CD4-positive, CD25-positive, alpha-beta regulatory T cell (primary cell): ENCODE measurements around the gene FXYD4. TPM values are rescaled to one million over a fixed set of nuclear protein-coding genes. Genes with fewer than 3 reads are reported as not detected.
A peak's percentile ranks its signal among the peaks of the same experiment; 100 is the strongest.
"Not testable (repeated sequence)": the region's sequence is repeated elsewhere in the genome, so short reads cannot be mapped to it uniquely, and the experiment has no call there.

Source experiments
- ATAC-seq, 2 donors: fragments of 150-1000 bp; cut with Tn5 transposase; one replicate each; pipeline ENCODE4 v1.10.0; 2021; ENCODE audit warnings: low read depth in 2 of 2, moderate number of reproducible peaks in 2 of 2, moderate library complexity in 1 of 2
- DNase-seq, 3 donors: peaks; one replicate each; pipeline versions ENCODE4 v3.0.0 to v3.0.0-alpha.2; 2012 to 2022; ENCODE audit warnings: mixed read lengths in 1 of 3
- H3K27ac ChIP-seq: one replicate; pipeline ENCODE4 v1.7.0; 2013; ENCODE audit warnings: mild to moderate bottlenecking, low read length; ENCODE audit not compliant: insufficient read depth, poor library complexity, severe bottlenecking
- H3K27me3 ChIP-seq: one replicate; pipeline ENCODE4 v1.7.0; 2013; ENCODE audit warnings: low read length; ENCODE audit not compliant: control insufficient read depth, insufficient read depth
- H3K36me3 ChIP-seq: one replicate; pipeline ENCODE4 v1.7.0; 2013; ENCODE audit warnings: mild to moderate bottlenecking, low read length, moderate library complexity; ENCODE audit not compliant: control insufficient read depth, insufficient read depth
- H3K4me1 ChIP-seq: 2 replicates; pipeline ENCODE4 v1.7.0; 2013; ENCODE audit warnings: mild to moderate bottlenecking, low read length; ENCODE audit not compliant: insufficient read depth, control insufficient read depth, poor library complexity, severe bottlenecking
- H3K4me3 ChIP-seq: one replicate; pipeline ENCODE4 v1.7.0; 2013; ENCODE audit warnings: low read depth, mild to moderate bottlenecking, low read length, moderate library complexity
- H3K9me3 ChIP-seq, 2 experiments: 1 replicate in 1 of 2; 2 replicates in 1 of 2; pipeline ENCODE4 v1.7.0; 2013; ENCODE audit warnings: low read length in 2 of 2, mild to moderate bottlenecking in 1 of 2, moderate library complexity in 1 of 2; ENCODE audit not compliant: control insufficient read depth in 2 of 2
- H3K27ac Mint-ChIP-seq, 3 donors: one replicate each; pipeline ENCODE4 v1.8.0; 2020 to 2022; ENCODE audit warnings: mild to moderate bottlenecking in 3 of 3, mixed read lengths in 3 of 3, moderate library complexity in 2 of 3
- H3K27me3 Mint-ChIP-seq: one replicate; pipeline ENCODE4 v1.8.0; 2022; ENCODE audit warnings: mild to moderate bottlenecking, mixed read lengths
- H3K36me3 Mint-ChIP-seq: one replicate; pipeline ENCODE4 v1.8.0; 2020; ENCODE audit warnings: mixed read lengths
- H3K4me1 Mint-ChIP-seq, 4 donors: one replicate each; pipeline ENCODE4 v1.8.0; 2020 to 2022; ENCODE audit warnings: mixed read lengths in 4 of 4, mild to moderate bottlenecking in 1 of 4
- H3K4me3 Mint-ChIP-seq, 4 donors: one replicate each; pipeline ENCODE4 v1.8.0; 2020 to 2022; ENCODE audit warnings: mild to moderate bottlenecking in 4 of 4, mixed read lengths in 4 of 4, moderate library complexity in 3 of 4
- H3K9me3 Mint-ChIP-seq, 7 donors: one replicate each; pipeline ENCODE4 v1.8.0; 2020 to 2022; ENCODE audit warnings: mixed read lengths in 7 of 7, mild to moderate bottlenecking in 3 of 7, moderate library complexity in 2 of 7
- polyA plus RNA-seq, 4 donors: library from polyadenylated mRNA; unstranded; fragments of 300-500 nt; fragmentation: Illumina TruSeq; gene quantifications; one replicate each; pipeline ENCODE4 v1.2.3, GENCODE V29; 2021
- total RNA-seq: library from RNA; stranded (reverse); gene quantifications from one replicate; pipeline ENCODE4 v1.2.3, GENCODE V29; 2022

FXYD4 gene
- total and polyA plus RNA-seq, 5 donors from 2014 or later, result not detected

DNA sequence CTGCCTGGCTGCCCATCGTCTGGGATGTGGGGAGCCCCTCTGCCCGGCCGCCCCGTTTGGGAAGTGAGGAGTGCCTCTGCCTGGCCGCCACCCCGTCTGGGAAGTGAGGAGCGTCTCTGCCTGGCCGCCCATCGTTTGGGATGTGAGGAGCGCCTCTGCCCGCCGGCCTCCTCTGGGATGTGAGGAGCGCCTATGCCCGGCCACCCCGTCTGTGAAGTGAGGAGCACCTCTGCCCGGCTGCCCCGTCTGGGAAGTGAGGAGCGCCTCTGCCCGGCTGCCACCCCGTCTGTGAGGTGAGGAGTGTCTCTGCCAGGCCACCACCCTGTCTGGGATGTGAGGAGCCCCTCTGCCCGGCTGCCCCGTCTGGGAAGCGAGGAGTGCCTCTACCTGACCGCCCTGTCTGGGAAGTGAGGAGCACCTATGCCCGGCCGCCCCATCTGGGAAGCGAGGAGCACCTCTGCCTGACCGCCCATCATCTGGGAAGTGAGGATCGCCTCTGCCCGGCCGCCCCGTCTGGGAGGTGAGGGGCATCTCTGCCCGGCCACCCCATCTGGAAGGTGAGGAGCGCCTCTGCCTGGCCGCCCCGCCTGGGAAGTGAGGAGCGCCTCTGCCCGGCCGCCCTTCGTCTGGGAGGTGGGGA lies 42.1 kb upstream of the FXYD4 start:
- not testable (repeated sequence) for ATAC-seq, H3K27ac ChIP-seq, H3K9me3 Mint-ChIP-seq, H3K4me3 Mint-ChIP-seq, H3K27me3 Mint-ChIP-seq, H3K27me3 ChIP-seq, H3K4me3 ChIP-seq, H3K36me3 Mint-ChIP-seq, H3K36me3 ChIP-seq, H3K9me3 ChIP-seq, DNase-seq
- peak overlapping the region in 1 of 3 donors; percentile 9 for H3K27ac Mint-ChIP-seq
- H3K4me1 ChIP-seq, result peaks cover 21% of the 10 kb centered on the region
- peaks cover 16 to 36% (median 24%) of the 10 kb centered on the region in 4 donors for H3K4me1 Mint-ChIP-seq

DNA sequence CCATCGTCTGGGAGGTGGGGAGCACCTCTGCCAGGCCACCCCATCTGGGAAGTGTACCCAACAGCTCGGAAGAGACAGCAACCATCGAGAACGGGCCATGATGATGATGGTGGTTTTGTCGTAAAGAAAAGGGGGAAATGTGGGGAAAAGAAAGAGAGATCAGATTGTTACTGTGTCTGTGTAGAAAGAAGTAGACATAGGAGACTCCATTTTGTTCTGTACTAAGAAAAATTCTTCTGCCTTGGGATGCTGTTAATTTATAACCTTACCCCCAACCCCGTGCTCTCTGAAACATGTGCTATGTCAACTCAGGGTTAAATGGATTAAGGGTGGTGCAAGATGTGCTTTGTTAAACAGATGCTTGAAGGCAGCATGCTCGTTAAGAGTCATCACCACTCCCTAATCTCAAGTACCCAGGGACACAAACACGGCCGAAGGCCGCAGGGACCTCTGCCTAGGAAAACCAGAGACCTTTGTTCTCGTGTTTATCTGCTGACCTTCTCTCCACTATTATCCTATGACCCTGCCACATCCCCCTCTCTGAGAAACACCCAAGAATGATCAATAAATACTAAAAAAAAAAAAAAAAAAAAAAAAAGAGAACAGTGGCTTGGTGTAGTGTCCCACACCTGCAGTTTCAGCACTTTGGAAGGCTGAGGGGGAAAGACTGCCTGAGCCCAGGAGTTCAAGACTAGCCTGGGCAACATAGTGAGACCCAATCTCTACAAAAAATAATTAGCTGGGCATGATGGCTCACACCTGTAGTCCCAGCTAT lies 41.2 kb upstream of the FXYD4 start:
- H3K4me3 ChIP-seq, result not testable (repeated sequence)

DNA sequence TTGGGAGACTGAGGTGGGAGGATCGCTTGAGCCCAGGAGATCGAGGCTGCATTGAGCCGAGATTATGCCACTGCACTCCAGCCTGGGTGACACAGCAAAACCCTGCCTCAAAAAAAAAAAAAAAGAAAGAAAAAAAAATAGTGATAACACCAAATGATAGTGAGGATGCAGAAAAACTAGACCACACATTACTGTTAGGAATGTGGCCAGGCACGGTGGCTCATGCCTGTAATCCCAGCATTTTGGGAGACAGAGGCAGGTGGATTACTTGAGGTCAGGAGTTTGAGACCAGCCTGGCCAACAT lies 40.7 kb upstream of the FXYD4 start:
- not testable (repeated sequence) for H3K27me3 ChIP-seq, H3K4me3 ChIP-seq, H3K9me3 ChIP-seq, H3K36me3 Mint-ChIP-seq, DNase-seq, H3K36me3 ChIP-seq, H3K27ac ChIP-seq, H3K9me3 Mint-ChIP-seq, ATAC-seq, H3K27me3 Mint-ChIP-seq
- H3K4me1 ChIP-seq, result peaks cover 21% of the 10 kb centered on the region
- Mint-ChIP-seq H3K4me3 (peak overlapping the region in 1 of 4 donors; percentile 13), H3K27ac (peak overlapping the region in 1 of 3 donors; percentile 66), H3K4me1 (peaks cover 14 to 32% (median 23%) of the 10 kb centered on the region in 4 donors)

More for the DNA sequence above, 41.2 kb upstream of the FXYD4 start:
- not testable (repeated sequence) for H3K4me3 Mint-ChIP-seq, H3K27ac ChIP-seq, H3K27me3 ChIP-seq, H3K27me3 Mint-ChIP-seq, DNase-seq, H3K36me3 ChIP-seq, H3K9me3 ChIP-seq, H3K27ac Mint-ChIP-seq, H3K9me3 Mint-ChIP-seq, ATAC-seq, H3K36me3 Mint-ChIP-seq
- peaks cover 16 to 32% (median 24%) of the 10 kb centered on the region in 4 donors for H3K4me1 Mint-ChIP-seq
- peaks cover 21% of the 10 kb centered on the region for H3K4me1 ChIP-seq

DNA sequence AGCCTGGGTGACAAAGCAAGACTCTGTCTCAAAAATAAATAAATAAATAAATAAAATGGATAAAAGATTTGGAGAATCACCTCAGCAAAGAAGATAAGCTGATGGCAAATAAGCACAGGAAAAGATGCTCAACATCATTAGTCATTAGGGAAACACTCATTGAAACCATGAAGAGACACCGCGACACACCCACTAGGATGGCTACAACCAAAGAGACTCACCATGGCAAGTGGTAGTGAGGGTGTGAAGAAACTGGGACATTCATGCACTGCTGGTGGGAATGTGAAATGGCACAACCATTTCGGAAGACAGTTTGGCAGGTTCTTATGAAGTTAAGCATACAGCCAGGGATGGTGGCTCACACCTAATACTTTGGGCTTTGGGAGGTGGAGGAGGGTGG lies 37.8 kb upstream of the FXYD4 start:
- Mint-ChIP-seq H3K27ac (peak overlapping the region in 1 of 3 donors; percentile 65), H3K4me1 (peaks cover 10 to 35% (median 18%) of the 10 kb centered on the region in 4 donors), H3K36me3 (no peaks in the 10 kb centered on the region), H3K9me3 (no peaks in the 10 kb centered on the region), H3K27me3 (no peaks in the 10 kb centered on the region), H3K4me3 (peak overlapping the region in 1 of 4 donors; percentile 12)
- no peaks in the 10 kb centered on the region for H3K9me3 ChIP-seq
- H3K27ac ChIP-seq, result no peak overlapping the region
- no peak overlapping the region for H3K4me3 ChIP-seq
- ATAC-seq (no peak), DNase-seq (no peak)
- no peaks in the 10 kb centered on the region for H3K36me3 ChIP-seq
- no peaks in the 10 kb centered on the region for H3K27me3 ChIP-seq
- peaks cover 21% of the 10 kb centered on the region for H3K4me1 ChIP-seq

DNA sequence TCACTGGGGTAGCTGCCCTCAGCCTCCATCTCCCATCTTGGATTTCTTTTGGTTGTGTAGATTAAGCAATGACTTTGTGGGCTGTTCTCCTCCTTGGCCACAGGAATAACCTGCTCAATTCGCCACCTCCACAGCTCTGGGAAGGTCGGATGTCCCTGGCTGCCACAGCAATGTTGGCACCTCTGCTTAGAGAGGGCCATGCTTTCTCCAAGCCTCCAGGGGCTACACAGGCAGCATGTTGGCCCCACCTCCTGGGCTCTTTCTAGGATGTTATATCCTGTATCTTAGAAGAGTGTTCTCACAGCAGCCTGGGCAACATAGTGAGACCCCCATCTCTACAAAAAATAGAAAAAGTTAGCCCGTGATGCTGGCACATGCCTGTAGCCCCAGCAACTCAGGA lies 35.4 kb upstream of the FXYD4 start:
- H3K4me3 Mint-ChIP-seq, result no peak overlapping the region

DNA sequence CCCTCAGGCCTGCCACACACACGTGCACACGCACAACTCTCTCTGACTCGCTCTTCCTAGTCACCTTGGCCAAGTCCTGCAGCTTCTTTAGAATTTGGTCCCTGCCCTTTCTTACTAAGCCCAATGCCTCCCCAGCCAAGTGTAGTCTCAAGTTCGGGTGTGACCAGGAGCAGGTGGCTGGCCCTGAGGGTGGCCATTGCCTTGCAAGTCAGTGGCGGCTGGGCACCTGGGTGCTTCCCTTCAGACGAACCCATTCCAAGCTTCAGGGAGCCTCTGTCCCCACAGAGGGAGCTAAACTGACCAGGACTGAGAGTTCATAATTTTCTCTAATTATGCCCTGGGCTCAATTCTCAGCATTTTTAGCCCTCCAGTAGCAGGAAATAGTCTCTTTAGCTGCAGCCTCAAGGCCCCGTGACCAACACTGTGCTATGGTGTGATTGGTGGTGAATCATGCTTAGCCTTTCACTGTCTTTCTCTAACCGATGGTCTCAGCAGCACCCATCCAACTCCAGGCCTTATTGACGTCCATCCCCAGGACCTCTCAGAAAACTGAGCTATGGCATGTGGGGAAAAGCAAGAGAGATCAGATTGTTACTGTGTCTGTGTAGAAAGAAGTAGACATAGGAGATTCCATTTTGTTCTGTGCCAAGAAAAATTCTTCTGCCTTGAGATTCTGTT lies 34.7 kb upstream of the FXYD4 start:
- peaks cover 14% of the 10 kb centered on the region for H3K4me1 ChIP-seq
- H3K27ac Mint-ChIP-seq, result peak overlapping the region in 1 of 3 donors; percentile 18

More for the DNA sequence above, 35.4 kb upstream of the FXYD4 start:
- H3K4me1 ChIP-seq, result peaks cover 21% of the 10 kb centered on the region
- Mint-ChIP-seq H3K27me3 (no peaks in the 10 kb centered on the region), H3K27ac (peak overlapping the region in 1 of 3 donors; percentile 62), H3K36me3 (no peaks in the 10 kb centered on the region), H3K4me1 (peaks cover 10 to 43% (median 20%) of the 10 kb centered on the region in 4 donors), H3K9me3 (peaks cover 0 to 1% (median 0%) of the 10 kb centered on the region in 7 donors)
- no peaks in the 10 kb centered on the region for H3K36me3 ChIP-seq
- no peak for DNase-seq
- H3K27me3 ChIP-seq, result no peaks in the 10 kb centered on the region
- H3K9me3 ChIP-seq, result no peaks in the 10 kb centered on the region
- ATAC-seq, result no peak
- no peak overlapping the region for H3K4me3 ChIP-seq
- no peak overlapping the region for H3K27ac ChIP-seq

DNA sequence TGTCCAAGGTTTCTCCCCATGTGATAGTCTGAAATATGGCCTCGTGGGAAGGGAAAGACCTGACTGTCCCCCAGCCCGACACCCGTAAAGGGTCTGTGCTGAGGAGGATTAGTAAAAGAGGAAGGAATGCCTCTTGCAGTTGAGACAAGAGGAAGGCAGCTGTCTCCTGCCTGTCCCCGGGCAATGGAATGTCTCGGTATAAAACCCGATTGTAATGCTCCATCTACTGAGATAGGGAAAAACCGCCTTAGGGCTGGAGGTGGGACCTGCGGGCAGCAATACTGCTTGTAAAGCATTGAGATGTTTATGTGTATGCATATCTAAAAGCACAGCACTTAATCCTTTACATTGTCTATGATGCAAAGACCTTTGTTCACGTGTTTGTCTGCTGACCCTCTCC lies 33.9 kb upstream of the FXYD4 start:
- not testable (repeated sequence) for H3K27ac ChIP-seq, H3K27me3 ChIP-seq, H3K27me3 Mint-ChIP-seq, H3K9me3 Mint-ChIP-seq, ATAC-seq, H3K27ac Mint-ChIP-seq, H3K9me3 ChIP-seq, H3K4me3 Mint-ChIP-seq, H3K36me3 ChIP-seq, H3K4me3 ChIP-seq, H3K36me3 Mint-ChIP-seq, H3K4me1 ChIP-seq, DNase-seq
- peaks cover 0 to 31% (median 10%) of the 10 kb centered on the region in 4 donors for H3K4me1 Mint-ChIP-seq

More for the DNA sequence above, 34.7 kb upstream of the FXYD4 start:
- no peak overlapping the region for H3K27ac ChIP-seq
- H3K27me3 ChIP-seq, result no peaks in the 10 kb centered on the region
- Mint-ChIP-seq H3K27me3 (no peaks in the 10 kb centered on the region), H3K36me3 (no peaks in the 10 kb centered on the region), H3K4me3 (no peak overlapping the region), H3K9me3 (peaks cover 0 to 1% (median 0%) of the 10 kb centered on the region in 7 donors), H3K4me1 (peaks cover 7 to 39% (median 17%) of the 10 kb centered on the region in 4 donors)
- no peak overlapping the region for H3K4me3 ChIP-seq
- no peaks in the 10 kb centered on the region for H3K36me3 ChIP-seq
- DNase-seq (no peak), ATAC-seq (no peak)
- no peaks in the 10 kb centered on the region for H3K9me3 ChIP-seq
